Mucosa of stomach (tissue), 1 donor: ENCODE data around the gene EBI3.
"Not testable (repeated sequence)": the region's sequence is repeated elsewhere in the genome, so short reads cannot be mapped to it uniquely, and the experiment has no call there.

ENCODE experiments used
- H3K27me3 ChIP-seq: one replicate; pipeline ENCODE4 v1.7.0; 2013; ENCODE audit warnings: mild to moderate bottlenecking, low read length; ENCODE audit not compliant: control insufficient read depth, insufficient read depth
- H3K36me3 ChIP-seq: one replicate; pipeline ENCODE4 v1.7.0; 2013; ENCODE audit warnings: low read length; ENCODE audit not compliant: control insufficient read depth, insufficient read depth
- H3K4me1 ChIP-seq: one replicate; pipeline ENCODE4 v1.7.0; 2013; ENCODE audit warnings: mild to moderate bottlenecking, low read length; ENCODE audit not compliant: control insufficient read depth, insufficient read depth
- H3K4me3 ChIP-seq: one replicate; pipeline ENCODE4 v1.7.0; 2013; ENCODE audit warnings: low read length
- H3K9ac ChIP-seq: one replicate; pipeline ENCODE4 v1.7.0; 2013; ENCODE audit warnings: mild to moderate bottlenecking, low read length, moderate library complexity
- H3K9me3 ChIP-seq: one replicate; pipeline ENCODE4 v1.7.0; 2013; ENCODE audit warnings: mild to moderate bottlenecking, low read length, moderate library complexity; ENCODE audit not compliant: control insufficient read depth
- donor health status: Pancreatic carcinoma.

The EBI3 gene

DNA sequence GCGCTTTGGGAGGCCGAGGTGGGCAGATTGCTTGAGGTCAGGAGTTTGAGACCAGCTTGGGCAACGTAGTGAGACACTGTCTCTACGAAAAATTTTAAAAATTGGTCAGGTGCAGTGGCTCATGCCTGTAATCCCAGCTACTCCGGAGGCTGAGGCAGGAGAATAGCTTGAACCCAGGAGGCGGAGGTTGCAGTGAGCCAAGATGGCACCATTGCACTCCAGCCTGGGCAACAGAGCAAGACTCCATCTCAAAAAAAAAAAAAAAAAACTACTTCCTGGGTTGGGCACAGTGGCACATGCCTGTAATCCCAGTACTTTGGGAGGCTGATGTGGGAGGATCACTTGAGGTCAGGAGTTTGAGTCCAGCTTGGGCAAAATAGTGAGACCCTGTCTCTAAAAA, 2.2 kb downstream of the EBI3 start:
- not testable (repeated sequence) for H3K36me3 ChIP-seq, H3K9ac ChIP-seq, H3K9me3 ChIP-seq, H3K4me1 ChIP-seq, H3K4me3 ChIP-seq
- H3K27me3 ChIP-seq, result peaks cover 26% of the 10 kb centered on the region

DNA sequence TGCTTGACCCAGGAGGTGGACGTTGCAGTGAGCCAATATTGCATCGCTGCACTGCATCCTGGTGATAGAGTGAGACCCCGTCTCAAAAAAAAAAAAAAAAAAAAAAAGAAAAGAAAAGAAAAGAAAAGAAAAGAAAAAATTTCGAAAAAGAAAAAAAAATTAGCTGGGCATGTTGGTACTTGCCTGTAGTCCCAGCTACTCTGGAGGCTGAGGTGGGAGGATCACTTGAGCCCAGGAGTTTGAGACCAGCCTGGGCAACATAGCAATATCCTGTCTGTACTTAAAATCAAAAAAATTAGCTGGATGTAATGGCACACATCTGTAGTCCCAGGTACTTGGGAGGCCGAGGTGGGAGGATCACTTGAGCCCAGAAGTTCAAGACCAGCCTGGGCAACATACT, 2.8 kb downstream of the EBI3 start:
- not testable (repeated sequence) for H3K4me3 ChIP-seq, H3K4me1 ChIP-seq, H3K9ac ChIP-seq, H3K9me3 ChIP-seq, H3K36me3 ChIP-seq
- H3K27me3 ChIP-seq, result peaks cover 26% of the 10 kb centered on the region

GRCh38 chr19:4232614-4233281, 3.4 kb downstream of the EBI3 start:
- Histone ChIP-seq H3K4me1 (no peaks in the 10 kb centered on the region), H3K27me3 (peaks cover 25% of the 10 kb centered on the region), H3K36me3 (no peaks in the 10 kb centered on the region), H3K9ac (no peak overlapping the region), H3K9me3 (no peaks in the 10 kb centered on the region), H3K4me3 (no peak overlapping the region)

- H3K4me1 ChIP-seq, result no peaks in the 10 kb centered on the region
- peaks cover 18% of the 10 kb centered on the region for H3K27me3 ChIP-seq
- no peak overlapping the region for H3K9ac ChIP-seq
- no peaks in the 10 kb centered on the region for H3K36me3 ChIP-seq
- no peak overlapping the region for H3K4me3 ChIP-seq
- no peaks in the 10 kb centered on the region for H3K9me3 ChIP-seq
Observed at GRCh38 chr19:4233282-4233853, 4.0 kb downstream of the EBI3 start.

DNA sequence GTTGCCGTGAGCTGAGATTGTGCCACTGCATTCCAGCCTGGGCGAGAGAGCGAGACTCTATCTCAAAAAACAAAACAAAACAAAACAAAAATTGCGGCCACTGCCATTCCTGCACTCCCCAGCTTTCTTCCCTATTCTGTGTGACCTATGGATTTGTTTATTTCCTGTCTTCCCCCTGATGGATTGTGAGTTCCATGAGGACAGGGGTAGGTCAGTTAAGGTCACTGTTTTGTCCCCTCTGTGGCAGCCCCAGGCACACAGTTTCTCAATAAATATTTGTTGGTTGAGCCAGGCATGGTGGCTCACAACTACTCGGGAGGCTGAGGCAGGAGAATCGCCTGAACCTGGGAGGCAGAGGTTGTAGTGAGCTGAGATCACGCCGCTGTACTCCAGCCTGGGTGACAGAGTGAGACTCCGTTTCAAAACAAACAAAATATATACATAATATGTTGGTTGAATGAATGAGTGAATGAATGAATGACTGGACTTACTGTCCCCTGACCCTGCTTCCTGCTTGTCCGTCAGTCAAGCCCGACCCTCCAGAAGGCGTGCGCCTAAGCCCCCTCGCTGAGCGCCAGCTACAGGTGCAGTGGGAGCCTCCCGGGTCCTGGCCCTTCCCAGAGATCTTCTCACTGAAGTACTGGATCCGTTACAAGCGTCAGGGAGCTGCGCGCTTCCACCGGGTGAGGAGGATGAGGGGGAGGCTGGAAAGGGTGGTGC, 5.0 kb downstream of the EBI3 start:
- Histone ChIP-seq H3K9me3 (no peaks in the 10 kb centered on the region), H3K9ac (no peak overlapping the region), H3K4me3 (no peak overlapping the region), H3K27me3 (peaks cover 10% of the 10 kb centered on the region), H3K36me3 (no peaks in the 10 kb centered on the region), H3K4me1 (no peaks in the 10 kb centered on the region)

GRCh38 chr19:4234862-4235201, 5.5 kb downstream of the EBI3 start:
- Histone ChIP-seq H3K4me3 (no peak overlapping the region), H3K27me3 (peaks cover 6% of the 10 kb centered on the region)

DNA sequence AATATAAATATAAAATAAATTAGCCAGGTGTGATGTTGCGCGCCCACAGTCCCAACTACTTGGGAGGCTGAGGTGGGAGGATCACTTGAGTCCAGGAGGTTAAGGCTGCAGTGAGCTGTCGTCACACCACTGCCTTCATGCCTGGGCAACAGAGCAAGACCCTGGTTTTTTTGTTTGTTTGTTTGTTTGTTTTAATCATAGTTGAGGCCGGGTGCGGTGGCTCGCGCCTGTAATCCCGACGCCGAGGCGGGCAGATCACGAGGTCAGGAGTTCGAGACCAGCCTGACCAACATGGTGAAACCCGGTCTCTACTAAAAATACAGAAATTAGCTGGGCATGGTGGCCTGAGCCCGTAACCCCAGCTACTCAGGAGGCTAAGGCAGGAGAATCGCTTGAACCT, 8.2 kb downstream of the EBI3 start:
- H3K36me3 ChIP-seq, H3K4me1 ChIP-seq, H3K4me3 ChIP-seq, H3K9ac ChIP-seq, H3K27me3 ChIP-seq, H3K9me3 ChIP-seq: not testable (repeated sequence)

More at GRCh38 chr19:4234862-4235201, 5.5 kb downstream of the EBI3 start:
- no peak overlapping the region for H3K9ac ChIP-seq
- no peaks in the 10 kb centered on the region for H3K9me3 ChIP-seq
- H3K36me3 ChIP-seq, result no peaks in the 10 kb centered on the region
- no peaks in the 10 kb centered on the region for H3K4me1 ChIP-seq

DNA sequence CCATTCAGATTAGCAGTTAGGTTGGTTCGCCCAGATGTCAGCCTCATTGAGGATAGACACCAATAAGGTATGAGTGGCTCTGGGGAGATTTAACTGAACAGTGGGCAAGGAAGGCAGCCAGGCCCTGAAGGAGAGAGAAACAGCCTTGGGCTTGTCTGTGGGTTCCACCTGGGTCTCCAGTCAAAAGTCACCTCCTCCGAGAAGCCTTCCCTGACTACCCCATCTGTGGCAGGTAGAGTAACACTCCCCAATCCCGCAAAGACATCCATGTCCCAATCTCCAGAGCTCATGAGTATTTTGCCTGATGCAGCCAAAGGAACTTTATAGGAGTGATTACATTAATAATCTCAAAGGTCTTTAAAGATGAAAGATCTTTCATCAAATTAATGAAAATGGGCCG, 9.5 kb downstream of the EBI3 start:
- Histone ChIP-seq H3K9me3 (no peaks in the 10 kb centered on the region), H3K36me3 (no peaks in the 10 kb centered on the region), H3K9ac (no peak overlapping the region), H3K4me1 (no peaks in the 10 kb centered on the region), H3K27me3 (no peaks in the 10 kb centered on the region), H3K4me3 (no peak overlapping the region)

GRCh38 chr19:4241824-4242430, 12.6 kb downstream of the EBI3 start:
- H3K9ac ChIP-seq, result no peak overlapping the region
- H3K4me1 ChIP-seq, result peaks cover 6% of the 10 kb centered on the region
- no peaks in the 10 kb centered on the region for H3K9me3 ChIP-seq
- no peaks in the 10 kb centered on the region for H3K27me3 ChIP-seq
- H3K36me3 ChIP-seq, result no peaks in the 10 kb centered on the region
- no peak overlapping the region for H3K4me3 ChIP-seq

GRCh38 chr19:4245938-4246337, 16.6 kb downstream of the EBI3 start:
- H3K36me3 ChIP-seq, result not testable (repeated sequence)

GRCh38 chr19:4246767-4247593, 17.7 kb downstream of the EBI3 start, which contains the start of gene YJU2:
TSS of gene YJU2 (plus strand) at chr19:4247080. CDS start at chr19:4247147, 67 bp downstream.
- H3K27me3 ChIP-seq, result no peaks in the 10 kb centered on the region

More at GRCh38 chr19:4245938-4246337, 16.6 kb downstream of the EBI3 start:
- H3K4me1 ChIP-seq, H3K9ac ChIP-seq, H3K27me3 ChIP-seq, H3K9me3 ChIP-seq: not testable (repeated sequence)
- peak overlapping the region; percentile 98 for H3K4me3 ChIP-seq

More at GRCh38 chr19:4246767-4247593, 17.7 kb downstream of the EBI3 start, which contains the start of gene YJU2:
- peak within 1 kb of the TSS; percentile 98 for H3K4me3 ChIP-seq
- peak within 1 kb of the TSS; percentile 94 for H3K9ac ChIP-seq
- H3K4me1 ChIP-seq, result peaks cover 6% of the 10 kb centered on the region
- peaks cover 4% of the 10 kb centered on the region for H3K36me3 ChIP-seq
- H3K9me3 ChIP-seq, result no peaks in the 10 kb centered on the region
